NCI-H2227 treated with DMSO at 0.1 percent for 48 hours (cell line): Measurements from ENCODE around the gene PKHD1.
A peak's percentile ranks its signal among the peaks of the same experiment; 100 is the strongest.

ENCODE experiments used
- DNase-seq: peaks from one replicate; lab custom pipeline; 2025; lab: John Stamatoyannopoulos, UW

Gene PKHD1

DNA sequence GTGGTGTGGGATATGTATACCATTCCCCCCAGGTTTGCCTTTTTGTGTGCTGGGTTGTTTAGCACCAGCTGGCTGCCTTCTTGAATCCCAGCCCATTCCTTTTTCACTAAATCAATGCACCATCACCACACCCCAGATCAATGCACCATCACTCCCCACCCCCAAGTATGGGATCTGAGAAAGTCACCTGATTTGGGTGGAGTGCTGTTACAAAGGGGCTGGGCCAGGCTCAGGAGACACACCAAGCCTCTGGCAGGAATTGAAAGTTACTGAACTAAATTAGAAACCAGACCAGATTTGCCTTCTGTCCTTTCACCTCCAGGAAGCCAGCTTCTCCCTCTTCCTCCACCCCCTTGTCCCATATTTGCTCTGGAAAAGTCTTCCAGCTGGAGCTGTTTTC, 19.6 kb upstream of the PKHD1 start:
- DNase-seq: no peak

DNA sequence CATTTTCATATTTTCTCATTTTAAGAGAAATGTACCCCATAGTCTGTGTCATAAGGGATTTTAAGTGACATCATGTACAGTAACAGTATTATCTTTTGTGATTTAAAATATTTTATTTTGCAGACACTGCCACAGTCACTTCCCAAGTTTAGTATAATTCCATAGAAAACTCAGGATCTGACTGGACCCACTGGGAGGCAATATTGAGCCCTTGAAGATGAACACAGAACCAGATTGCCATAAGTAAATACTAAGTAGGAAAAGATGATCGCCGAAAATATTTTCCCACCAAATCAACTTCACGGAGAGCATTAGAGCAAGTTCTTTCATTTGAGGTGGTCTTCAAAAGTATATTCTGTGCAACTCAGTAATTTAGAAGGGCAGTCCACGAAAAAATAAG, 17.6 kb upstream of the PKHD1 start:
- no peak for DNase-seq

DNA sequence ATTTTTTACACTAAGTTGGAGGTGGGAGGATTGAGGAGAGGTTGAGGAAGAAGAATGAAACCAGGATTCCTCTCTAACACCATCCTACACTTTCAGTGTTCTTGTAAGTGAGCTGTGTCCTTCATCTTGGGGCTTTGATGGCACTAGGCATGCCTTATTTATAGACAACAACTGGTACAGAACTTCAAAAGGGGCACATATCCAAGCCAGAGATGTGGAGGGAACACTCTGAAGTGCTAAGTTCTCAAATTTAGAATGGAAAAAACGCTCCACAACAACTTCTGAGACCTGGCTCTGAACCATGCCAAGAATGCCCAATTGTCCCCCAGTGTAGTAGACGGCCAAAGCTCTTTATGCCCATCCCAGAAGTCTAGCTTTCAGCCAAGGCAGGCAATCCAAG, 16.2 kb upstream of the PKHD1 start:
- DNase-seq: no peak

DNA sequence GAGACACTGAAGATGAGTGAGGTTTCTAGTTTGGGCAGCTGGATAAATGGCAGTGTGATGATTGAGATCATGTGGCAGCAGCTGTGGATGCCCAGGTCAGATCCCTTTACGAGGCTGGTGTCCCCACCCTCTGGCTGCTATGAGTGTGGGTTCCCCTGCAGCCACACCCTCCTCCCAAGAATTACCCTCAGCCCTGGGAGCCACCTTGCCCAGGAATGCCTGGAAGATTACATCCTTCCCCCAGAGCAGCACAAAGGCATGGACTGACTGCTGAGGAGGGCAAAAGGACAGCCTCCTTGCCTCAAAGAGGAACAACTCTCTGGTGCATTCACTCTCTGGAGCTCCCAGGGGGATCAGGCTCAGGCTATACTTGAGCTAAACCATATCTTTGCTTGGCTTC, 15.0 kb upstream of the PKHD1 start:
- no peak for DNase-seq

DNA sequence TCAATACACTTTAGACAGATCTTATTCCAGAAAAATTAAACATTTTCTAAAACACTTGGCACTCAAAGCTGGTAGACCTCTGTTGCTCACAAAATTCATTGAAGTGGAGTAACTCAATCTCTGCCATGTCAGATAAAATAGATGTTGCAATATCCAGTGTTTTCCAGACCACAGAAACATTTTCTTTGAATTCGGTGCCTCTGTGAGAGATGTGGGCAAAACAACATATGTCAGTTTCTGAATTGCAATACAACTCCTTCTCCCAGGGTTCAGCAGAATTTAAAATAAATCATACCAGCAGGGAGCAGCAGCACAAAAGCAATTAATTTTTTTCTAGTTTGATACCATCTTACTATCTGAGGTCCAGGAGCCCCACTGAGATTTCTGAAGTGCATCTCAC, 11.3 kb upstream of the PKHD1 start:
- no peak for DNase-seq

DNA sequence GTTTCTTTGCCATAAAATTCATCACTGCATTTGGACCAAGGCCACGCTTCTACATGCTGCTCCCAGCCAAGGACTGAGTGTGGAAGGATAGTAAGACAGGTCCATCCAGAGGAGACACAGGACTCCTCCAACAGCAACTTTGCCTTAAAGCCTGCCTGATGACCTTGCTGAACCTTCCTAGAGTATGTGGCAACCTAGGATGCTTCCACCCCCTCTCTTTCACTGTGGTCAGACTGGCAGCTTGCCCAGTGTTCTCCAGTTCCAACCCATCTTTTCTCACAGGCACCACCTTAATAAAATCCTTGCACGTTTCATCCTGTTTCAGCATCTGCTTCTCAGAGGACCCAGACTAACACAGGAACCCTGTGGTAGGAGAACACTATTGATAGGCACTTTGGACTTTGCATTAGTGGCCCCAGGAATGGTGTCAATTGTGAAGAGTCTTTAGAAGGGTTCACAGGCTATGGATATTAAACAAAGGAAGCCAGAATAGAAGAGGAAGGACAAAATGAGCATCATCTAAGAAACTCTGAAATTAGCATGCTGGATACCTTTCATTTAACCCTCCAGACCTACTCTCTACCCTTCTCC, 2.4 kb upstream of the PKHD1 start:
- DNase-seq: no peak

DNA sequence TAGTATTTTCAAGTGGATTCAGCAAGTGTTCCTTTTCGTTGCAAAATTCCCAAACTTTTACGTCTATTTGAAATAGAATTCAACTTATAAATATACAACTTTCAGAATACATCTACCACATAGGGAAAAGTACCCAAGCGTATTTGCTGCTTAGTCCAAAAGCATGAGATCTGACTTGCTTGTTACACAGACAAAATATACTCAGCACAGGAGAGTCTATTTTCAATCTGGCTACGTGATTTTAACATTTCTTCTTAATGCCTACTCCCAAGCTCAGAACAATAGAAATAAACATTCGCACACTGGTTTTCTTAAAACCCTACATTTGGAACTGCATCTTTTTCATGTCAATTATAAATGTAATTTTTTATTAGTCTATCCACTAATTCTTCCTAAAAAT, 672 bp downstream of the PKHD1 start:
- DNase-seq: no peak

DNA sequence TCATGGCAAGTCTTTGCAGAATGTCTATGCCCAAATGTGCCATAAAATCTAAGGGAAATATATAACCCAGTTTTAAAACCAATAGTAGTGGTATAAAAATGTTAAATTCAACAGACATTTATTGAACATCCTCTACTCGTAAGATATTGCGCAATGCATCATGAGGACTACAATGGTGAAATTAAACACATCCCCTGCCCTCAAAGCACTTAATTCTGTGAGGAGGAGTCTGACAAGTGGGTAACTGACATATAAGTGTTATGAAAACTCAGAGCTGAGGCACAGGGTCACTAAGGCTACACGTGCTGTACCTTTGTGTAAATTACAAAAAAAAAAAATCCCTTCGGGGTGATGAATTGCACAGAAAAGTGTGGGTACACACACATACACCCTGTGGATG, 6.2 kb downstream of the PKHD1 start:
- DNase-seq: no peak

DNA sequence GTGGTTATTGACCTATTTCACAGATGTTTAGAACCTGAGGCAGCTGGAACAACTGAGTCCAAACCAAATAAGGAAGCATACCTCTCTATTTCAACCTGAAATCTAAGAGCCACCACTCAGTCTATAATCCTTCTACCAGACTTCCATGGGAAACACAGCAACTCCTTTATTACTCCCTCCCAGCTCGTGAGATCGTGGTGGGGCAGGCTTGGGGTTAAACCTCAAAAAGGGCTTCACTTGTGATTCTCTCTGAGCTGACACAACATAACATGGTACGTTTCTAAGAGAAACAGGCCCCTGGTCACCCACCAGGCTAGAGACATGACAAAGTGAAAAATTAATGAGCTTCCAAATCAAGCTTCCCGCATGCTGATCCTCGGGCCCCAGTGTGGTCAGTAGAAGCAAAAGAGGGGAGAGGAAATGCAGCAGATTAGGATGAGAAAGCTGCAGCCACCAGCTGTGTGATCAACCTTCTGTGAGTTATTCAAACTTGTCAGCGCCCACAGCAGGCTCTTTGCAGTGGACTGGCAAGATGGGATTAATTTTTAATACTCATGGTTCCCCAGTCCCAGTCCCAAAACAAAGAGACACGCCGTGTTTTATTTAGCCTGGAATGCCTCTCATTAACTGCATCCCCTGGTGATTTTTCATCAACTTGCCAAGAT, 9.3 kb downstream of the PKHD1 start:
- no peak for DNase-seq

DNA sequence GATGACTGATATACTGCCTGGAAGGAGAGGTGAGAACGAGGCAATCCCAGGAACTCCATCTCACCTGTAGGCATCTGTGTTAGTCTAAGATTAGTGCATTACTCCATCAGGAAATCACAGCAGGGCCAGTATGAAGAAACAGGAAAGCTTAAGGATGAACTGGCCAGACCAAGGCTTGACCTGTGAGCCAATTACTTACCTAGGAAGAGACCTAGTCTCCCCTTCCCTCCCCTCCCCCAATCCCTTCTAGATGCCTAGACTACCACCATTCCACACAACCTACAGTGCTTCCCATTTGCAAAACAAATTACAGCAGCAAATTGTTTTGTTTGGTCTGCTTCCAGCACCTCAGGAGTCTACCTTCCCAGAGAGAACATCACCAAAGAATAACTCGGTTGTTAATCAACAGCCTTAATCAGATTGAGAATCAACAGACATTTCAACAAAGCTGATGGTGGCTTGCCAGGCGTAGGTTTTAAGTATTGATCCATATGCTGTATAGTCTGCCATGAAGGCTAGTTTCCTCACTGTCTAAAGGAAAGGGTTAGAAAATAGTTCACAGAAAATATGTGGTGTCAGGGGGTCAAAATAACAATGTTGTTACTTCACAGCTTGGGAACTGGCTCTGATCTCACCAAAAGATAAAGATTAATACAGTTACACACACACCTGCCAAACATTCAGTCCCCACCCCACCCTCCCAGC, 10.1 kb downstream of the PKHD1 start:
- DNase-seq: no peak

DNA sequence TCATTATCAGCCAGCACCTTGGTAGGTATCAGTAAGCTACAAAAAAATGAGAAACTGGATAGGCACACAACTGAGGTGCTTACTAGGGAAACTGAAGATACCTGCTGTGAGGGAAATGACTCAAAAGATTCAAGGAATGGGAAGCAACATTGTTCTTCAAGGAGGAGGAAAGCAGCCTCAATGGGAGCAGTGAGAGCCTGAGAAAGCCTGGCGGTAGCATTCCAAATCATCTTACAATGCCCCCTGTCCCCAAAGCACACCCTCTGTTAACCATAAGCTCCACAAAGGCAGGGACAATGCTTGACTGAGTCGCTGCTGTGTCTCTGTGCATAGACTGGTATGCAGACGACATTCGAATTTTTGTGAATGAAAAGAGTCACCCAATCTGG, 10.6 kb downstream of the PKHD1 start:
- no peak for DNase-seq

DNA sequence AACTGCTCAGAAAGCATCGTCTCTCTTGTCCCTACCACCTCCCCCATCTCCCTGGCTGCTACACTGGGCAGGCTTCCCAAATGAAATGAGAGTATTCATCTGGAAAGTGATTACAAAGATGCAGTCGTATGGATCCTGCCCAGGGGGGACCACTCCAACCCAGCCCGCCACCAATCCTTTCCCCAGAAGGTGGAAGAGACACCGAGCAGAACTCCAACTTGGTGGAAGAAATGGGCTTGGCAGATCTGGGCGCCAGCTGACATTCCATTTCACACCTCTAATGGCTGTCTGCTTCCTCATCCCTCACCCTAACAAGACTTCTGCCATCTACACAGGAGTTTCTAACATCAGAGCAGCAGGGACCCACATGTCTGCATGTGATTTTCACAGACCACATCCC, 12.7 kb downstream of the PKHD1 start:
- DNase-seq: no peak

DNA sequence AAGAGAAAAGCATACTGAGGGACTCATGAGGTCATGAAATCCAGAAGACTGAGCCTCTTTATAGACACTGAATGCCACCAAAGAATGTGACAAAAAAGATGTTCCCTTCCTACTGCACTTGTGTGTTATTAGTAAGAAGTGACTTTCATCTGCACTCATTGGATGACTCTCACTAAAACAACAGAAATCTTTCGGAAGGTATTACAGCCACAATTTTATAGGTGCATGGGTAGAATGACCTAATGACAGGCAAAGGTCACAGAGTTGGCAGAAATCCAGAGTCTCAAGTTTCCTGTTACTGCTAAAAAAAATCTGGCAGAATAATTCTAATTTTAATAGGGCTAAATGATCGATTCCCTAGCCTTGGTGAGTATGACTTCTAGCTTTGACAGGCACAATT, 13.3 kb downstream of the PKHD1 start:
- DNase-seq: no peak

DNA sequence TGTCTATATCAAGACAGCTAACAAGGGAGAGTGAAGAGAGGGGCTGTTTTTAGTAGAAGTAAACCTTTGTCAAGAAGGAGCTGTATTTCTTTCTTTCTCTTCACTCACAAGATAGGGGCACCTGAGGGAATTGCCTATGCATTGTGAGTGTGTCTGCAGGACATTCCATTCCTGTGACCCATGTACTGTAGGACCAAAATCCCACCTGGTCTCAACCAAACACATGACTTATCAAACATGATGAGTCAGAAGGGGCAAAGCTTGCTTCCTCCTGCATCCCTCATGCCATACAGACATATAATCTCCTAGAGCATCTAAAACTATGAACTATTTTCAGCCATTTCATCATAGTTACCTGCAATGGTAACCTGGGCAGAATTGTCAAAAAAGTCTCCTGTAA, 21.8 kb downstream of the PKHD1 start:
- DNase-seq: no peak

DNA sequence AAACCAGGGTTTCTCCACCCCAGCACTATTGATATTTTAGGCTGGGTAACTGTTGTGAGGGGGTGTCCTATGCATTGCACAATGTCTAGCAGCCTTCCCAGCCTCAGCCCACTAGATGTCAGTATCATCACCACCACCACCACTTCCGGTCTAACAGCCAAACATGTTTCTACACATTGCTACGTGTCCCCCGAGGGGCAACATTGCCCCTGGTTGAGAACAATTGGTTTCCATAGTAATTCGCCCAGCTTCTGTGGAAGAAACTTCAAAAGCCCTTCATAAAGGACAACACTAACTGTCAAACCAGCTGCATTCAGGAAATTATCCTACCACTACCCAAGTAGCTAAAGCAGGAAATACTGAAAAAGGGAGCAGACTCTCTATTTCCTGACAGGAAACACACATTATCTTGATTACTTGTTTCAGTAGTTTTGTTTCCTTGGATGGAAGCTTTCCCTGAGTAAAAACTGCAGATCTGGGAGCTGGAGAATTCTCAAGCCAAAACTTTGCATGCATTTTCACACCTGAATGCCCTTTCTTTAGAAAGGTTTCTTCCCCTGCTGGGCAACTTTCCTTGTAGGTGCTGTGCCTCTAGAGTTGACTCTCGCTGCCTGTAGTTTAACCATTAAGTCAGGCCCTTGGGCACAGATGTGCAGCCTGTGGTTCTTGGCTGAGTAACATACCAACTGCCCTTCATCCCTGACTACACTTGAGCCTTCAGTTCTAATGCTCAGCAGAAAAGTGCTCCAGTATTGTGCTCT, 23.6 kb downstream of the PKHD1 start:
- DNase-seq: no peak

DNA sequence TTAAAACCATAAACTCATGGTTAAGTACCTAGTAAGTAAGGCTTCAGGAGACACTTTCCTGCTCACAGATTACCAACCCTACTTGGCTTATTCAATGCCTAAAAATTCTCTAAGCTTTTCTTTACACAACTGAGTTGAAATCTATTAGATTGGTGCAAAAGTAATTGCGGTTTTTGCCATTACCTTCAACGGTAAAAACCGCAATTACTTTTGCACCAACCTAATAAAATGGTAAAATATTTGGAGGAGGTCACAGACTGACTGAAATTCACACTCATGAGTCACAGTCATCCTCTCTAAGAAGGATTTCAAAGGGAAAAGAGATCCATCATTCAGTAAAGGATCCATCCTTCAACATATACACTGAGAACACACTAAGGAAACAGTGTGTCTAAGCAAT, 25.9 kb downstream of the PKHD1 start:
- DNase-seq: no peak

DNA sequence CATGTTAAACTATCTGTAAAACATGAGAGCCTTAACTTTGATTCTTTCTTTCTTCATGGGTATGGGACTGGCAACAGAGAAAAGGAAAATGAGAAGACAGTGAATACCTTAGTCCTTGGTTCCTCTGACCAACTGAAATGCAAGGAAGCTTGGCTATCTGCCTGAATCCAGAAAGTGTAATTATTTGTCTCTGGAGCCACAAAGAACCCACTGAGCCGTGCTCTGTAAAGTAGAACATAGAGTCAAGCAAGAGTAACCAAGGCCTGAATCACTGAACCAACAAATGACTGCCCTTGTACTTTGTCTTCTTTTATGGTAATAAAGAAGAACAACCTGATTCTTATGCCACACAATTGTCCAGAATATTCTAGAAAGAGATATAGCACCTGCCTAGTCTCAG, 27.6 kb downstream of the PKHD1 start:
- no peak for DNase-seq

DNA sequence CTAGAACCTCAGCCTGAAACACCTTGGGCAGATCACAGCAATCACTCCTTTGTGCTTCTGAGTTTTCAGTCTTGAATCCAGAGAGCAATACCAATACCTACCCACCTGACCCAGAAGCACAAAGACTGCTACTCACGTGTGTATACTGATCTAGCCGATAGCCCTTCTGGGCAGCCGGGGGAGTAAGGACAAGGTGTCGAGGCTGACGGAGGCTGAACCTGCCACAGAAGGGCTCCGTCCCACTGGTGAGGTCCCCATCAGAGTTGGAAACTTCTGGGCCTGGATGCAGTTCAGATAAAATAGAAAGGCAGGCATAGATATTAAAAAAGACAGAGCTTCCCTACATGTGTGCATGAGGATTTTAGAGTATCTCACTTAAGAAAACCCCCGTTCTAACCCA, 32.0 kb downstream of the PKHD1 start:
- DNase-seq: no peak

DNA sequence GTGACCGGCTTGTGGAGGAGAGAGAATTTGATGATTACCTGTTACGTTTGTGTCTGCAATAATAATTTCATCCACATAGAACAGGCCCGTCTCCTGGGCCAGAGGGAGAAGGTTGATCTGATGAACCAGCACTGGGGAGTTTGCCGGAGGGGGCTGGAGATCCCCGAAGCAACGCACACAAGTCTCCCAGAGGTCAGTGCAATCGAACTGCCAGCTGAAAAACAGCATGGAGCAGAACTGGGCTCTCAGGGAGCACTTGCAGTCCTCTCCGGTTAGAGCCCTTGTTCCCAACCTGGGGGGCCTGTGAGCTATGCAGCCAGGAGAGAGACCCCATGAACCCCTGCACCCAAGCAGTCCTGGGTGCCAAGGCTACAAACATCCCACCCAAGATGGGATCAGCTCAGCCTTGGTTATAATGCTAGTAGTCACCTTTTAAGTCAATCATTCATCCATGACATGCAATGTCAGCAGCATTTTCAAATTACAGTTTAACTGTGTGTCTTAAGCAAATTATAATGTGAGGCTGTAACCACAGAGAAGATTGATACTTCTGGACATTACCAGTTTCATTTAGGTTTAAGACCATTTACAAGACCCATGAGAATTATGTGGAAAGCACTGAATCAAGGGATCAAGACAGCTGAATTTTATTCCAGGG, 34.2 kb downstream of the PKHD1 start:
- no peak for DNase-seq

DNA sequence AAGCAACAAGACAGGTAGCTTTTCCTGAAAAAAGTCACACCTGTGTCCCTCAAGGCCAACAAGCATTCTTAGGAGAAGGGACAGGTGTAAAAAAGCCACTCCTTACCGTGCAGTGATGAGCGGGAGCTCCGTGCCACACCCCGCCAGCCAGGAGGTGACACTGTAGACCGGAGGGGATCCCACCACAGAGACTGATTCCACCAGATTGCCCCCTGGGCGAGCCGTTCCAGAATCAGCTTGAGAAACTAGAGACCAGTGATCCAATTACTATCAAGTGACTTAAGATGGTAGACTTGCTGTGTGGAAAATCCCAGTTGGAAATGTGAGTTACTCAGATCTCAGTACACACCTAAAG, 37.4 kb downstream of the PKHD1 start:
- no peak for DNase-seq

DNA sequence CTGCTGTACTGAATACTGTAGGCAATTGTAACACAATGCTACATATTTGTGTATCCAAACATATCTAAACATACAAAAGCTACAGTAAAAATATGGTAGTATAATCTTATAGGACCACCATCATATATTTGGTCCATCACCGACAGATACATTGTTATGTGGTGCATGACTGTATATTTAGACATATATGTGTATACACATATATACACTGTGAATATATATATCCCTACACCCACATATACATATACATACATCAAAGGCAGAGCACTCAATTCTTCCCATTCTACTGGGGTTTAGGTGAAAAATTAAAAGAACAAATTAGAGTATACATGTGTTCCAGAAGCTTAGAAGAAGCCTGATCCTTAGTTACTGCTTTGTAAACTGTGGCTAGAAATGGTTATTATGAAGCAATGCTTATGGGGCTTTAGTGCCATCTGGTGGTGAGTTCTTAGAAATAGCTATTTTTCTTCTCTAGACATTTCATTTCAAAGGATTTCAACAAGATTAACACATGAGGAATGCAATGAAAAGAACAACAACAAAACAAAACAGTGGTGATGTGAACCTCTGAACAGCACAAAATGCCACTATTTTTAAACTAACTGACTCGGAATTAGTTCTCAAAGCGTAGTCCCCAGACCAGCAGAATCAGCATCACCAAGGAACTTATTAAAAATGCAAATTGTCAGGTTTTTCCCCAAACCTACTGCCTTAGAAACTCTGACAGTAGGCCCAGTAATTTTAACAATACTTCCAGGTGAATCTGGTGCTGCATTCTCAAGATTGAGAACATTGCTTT, 38.0 kb downstream of the PKHD1 start:
- peak; percentile 36 for DNase-seq

DNA sequence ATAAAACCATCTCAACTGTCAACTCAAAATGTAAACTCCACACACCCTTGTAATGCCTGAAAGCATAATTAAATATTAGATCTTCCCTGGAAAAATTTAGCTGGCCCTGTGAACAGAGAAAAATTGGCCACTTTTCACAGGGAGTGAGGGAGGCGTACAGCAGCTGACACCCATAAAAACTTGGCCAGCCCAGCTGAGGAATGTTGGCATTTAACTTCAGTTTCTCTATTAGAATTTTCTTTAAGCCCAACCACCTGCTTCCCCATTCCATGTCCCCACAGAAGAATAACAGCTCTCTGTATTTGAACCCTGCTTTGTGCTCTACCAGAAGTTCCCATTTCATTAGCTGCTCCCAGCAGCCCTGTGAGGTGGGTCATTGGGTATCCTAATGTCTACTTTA, 41.0 kb downstream of the PKHD1 start:
- DNase-seq: no peak
